Hepatocyte (in vitro differentiated cells): ENCODE data around the gene TMEM39A. TPM values are rescaled to one million over a fixed set of nuclear protein-coding genes. Genes with fewer than 3 reads are reported as not detected.
A peak's percentile ranks its signal among the peaks of the same experiment; 100 is the strongest.

Experiments
- DNase-seq: peaks from one replicate; pipeline ENCODE4 v3.0.0-alpha.2; 2016; ENCODE audit warnings: low spot score
- H2AFZ ChIP-seq: fragments of 200-600 bp; sonication (generic); 2 replicates; pipeline ENCODE4 v1.6.0; 2016; ENCODE audit warnings: antibody characterized with exemption, mild to moderate bottlenecking
- H3K27ac ChIP-seq: fragments of 200-600 bp; sonication (generic); 2 replicates; pipeline ENCODE4 v1.5.1; 2016; ENCODE audit warnings: mild to moderate bottlenecking
- H3K27me3 ChIP-seq: fragments of 200-600 bp; sonication (generic); 2 replicates; pipeline ENCODE4 v1.6.1; 2016
- H3K36me3 ChIP-seq: fragments of 200-600 bp; sonication (generic); replicated peaks from 2 replicates; pipeline ENCODE4 v1.5.1; 2016; ENCODE audit warnings: low read depth; ENCODE audit not compliant: insufficient read depth
- H3K4me1 ChIP-seq: fragments of 200-600 bp; sonication (generic); 2 replicates; pipeline ENCODE4 v1.5.1; 2016; ENCODE audit warnings: mild to moderate bottlenecking, moderate library complexity; ENCODE audit not compliant: insufficient read depth
- H3K4me2 ChIP-seq: fragments of 200-600 bp; sonication (generic); 2 replicates; pipeline ENCODE4 v1.6.0; 2016
- H3K4me3 ChIP-seq: fragments of 200-600 bp; sonication (generic); 2 replicates; pipeline ENCODE4 v1.5.1; 2016; ENCODE audit warnings: mild to moderate bottlenecking
- H3K79me2 ChIP-seq: fragments of 200-600 bp; sonication (generic); 2 replicates; pipeline ENCODE4 v1.6.0; 2017; ENCODE audit warnings: mild to moderate bottlenecking
- H3K9me2 ChIP-seq: fragments of 200-600 bp; sonication (generic); replicated peaks from 2 replicates; pipeline ENCODE4 v1.6.0; 2017; ENCODE audit warnings: mild to moderate bottlenecking; ENCODE audit not compliant: insufficient read depth
- H3K9me3 ChIP-seq: fragments of 200-600 bp; sonication (generic); 2 replicates; pipeline ENCODE4 v1.5.1; 2016; ENCODE audit warnings: low read depth, mild to moderate bottlenecking
- H4K20me1 ChIP-seq: fragments of 200-600 bp; sonication (generic); 2 replicates; pipeline ENCODE4 v1.6.0; 2016; ENCODE audit warnings: mild to moderate bottlenecking; ENCODE audit not compliant: insufficient read depth, poor library complexity, severe bottlenecking
- EZH2 ChIP-seq: fragments of 200-600 bp; sonication (generic); IDR thresholded peaks from 2 replicates; pipeline ENCODE4 v1.6.1; 2016; ENCODE audit warnings: antibody characterized with exemption, mild to moderate bottlenecking, borderline replicate concordance
- EZH2phosphoT487 ChIP-seq: fragments of 200-600 bp; sonication (generic); IDR thresholded peaks from one replicate; pipeline ENCODE4 v1.6.1; 2018; ENCODE audit warnings: antibody characterized with exemption, mild to moderate bottlenecking, low read depth, moderate library complexity; ENCODE audit not compliant: unreplicated experiment, severe bottlenecking
- WGBS: methylation state at CpG from one replicate; pipeline ENCODE4 v1.1.6; 2016; ENCODE audit warnings: low lambda C conversion rate; ENCODE audit errors: missing lambda C conversion rate; 5-methylcytosine and 5-hydroxymethylcytosine counted together
- polyA plus RNA-seq: library from polyadenylated mRNA; unstranded; fragments of >200 nt; fragmentation: Nextera tagmentation; extraction: Ambion mirVana; gene quantifications from 2 replicates; pipeline ENCODE4 v1.2.1, GENCODE V29; 2016
- total RNA-seq: library from RNA; depleted of rRNA; stranded (reverse); fragments of >200 nt; gene quantifications from 2 replicates; pipeline ENCODE4 v1.2.3, GENCODE V29; 2014
- TF ChIP-seq, protein P1 (sequence below): fragments of 200-600 bp; sonication (generic); IDR thresholded peaks from 2 replicates; pipeline ENCODE4 v1.5.1; 2016; ENCODE audit warnings: antibody characterized with exemption, mild to moderate bottlenecking; ENCODE audit not compliant: poor library complexity

The TMEM39A gene
- total and polyA plus RNA-seq, 2 experiments from 2014 or later = 46.2 to 77.0 TPM

DNA sequence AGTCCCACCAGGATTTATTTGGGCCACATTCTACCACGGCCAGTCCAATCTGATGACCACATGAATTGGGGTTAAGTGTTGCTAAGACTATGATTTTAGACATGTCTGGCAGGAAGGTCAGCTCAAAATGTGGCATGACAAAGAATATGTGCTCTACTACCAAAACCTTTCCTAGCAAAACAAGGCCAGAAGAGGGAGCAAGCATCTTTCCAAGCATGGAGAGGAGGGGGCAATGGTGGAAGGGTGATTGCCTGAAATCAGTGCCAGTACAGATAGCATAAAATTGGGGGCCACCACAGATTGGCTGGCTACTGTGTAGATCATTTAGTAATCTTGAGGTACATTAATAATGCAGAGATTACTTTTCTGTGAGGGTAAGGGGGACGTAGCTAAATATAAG is 43.2 kb downstream of the TMEM39A start:
- Histone ChIP-seq H4K20me1 (no peaks in the 10 kb centered on the region), H3K27me3 (no peaks in the 10 kb centered on the region), H2AFZ (no peak overlapping the region), H3K79me2 (no peaks in the 10 kb centered on the region), H3K4me3 (no peak overlapping the region), H3K36me3 (no peaks in the 10 kb centered on the region), H3K4me2 (no peak overlapping the region), H3K9me3 (peaks cover 2% of the 10 kb centered on the region), H3K27ac (no peak overlapping the region), H3K4me1 (peaks cover 14% of the 10 kb centered on the region), H3K9me2 (no peaks in the 10 kb centered on the region)
- TF ChIP-seq, protein P1, sequence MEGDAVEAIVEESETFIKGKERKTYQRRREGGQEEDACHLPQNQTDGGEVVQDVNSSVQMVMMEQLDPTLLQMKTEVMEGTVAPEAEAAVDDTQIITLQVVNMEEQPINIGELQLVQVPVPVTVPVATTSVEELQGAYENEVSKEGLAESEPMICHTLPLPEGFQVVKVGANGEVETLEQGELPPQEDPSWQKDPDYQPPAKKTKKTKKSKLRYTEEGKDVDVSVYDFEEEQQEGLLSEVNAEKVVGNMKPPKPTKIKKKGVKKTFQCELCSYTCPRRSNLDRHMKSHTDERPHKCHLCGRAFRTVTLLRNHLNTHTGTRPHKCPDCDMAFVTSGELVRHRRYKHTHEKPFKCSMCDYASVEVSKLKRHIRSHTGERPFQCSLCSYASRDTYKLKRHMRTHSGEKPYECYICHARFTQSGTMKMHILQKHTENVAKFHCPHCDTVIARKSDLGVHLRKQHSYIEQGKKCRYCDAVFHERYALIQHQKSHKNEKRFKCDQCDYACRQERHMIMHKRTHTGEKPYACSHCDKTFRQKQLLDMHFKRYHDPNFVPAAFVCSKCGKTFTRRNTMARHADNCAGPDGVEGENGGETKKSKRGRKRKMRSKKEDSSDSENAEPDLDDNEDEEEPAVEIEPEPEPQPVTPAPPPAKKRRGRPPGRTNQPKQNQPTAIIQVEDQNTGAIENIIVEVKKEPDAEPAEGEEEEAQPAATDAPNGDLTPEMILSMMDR = no peak
- TF ChIP-seq EZH2phosphoT487 = no peak
- WGBS = 46% methylated on average over 2 of the region's 2 CpGs
- DNase-seq = no peak

GRCh38 chr3:119418641-119419040 is 44.8 kb downstream of the TMEM39A start:
- Histone ChIP-seq H3K4me1 (peaks cover 14% of the 10 kb centered on the region), H3K4me3 (no peak overlapping the region), H3K27me3 (no peaks in the 10 kb centered on the region), H3K4me2 (no peak overlapping the region), H3K79me2 (no peaks in the 10 kb centered on the region), H3K9me3 (no peaks in the 10 kb centered on the region), H3K9me2 (no peaks in the 10 kb centered on the region), H4K20me1 (no peaks in the 10 kb centered on the region), H3K36me3 (no peaks in the 10 kb centered on the region), H3K27ac (peak overlapping the region; percentile 76), H2AFZ (no peak overlapping the region)
- TF ChIP-seq EZH2phosphoT487 (no peak), EZH2 (no peak)
- TF ChIP-seq, protein P1 = no peak
- peak; percentile 42 for DNase-seq

DNA sequence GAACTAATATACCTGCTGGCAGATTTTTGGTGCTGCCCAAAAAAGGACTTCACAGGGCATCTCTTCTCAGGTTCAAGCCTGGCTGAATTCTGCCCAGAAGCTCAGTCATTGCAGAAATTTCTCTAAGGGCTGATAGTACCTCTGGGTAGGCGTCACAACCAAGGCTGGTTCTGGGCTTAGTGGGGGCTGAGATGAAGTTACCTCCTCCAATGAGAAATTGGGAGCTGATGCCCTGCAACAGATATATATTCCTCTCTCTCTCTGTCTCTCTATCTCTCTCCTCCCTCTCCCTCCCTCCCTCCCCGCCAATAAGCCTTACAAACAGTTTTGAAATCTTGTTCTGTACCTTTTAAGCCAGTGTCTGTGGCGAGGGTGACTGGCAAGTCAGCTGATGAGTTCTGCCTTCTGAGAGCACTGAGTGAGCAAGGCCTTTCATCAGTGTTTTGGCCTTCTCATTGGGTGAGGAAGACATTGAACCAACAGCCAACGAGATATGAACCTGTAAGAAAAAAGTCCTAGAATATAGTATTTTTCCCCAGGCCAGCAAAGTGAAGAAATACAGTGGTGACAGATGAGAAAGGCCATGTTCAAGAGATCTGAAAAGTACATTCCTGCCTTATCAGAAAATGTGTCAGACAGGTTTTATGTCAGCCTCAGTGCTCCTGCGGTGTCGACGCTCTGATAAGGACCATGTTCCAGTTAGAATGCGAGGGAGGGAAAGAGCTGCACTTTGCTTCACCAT is 45.5 kb downstream of the TMEM39A start:
- peak; percentile 60 for DNase-seq
- Histone ChIP-seq H3K36me3 (no peaks in the 10 kb centered on the region), H3K79me2 (no peaks in the 10 kb centered on the region), H4K20me1 (no peaks in the 10 kb centered on the region), H3K4me2 (peak overlapping the region; percentile 29), H3K9me2 (no peaks in the 10 kb centered on the region), H3K4me3 (no peak overlapping the region), H3K4me1 (peaks cover 14% of the 10 kb centered on the region), H3K9me3 (no peaks in the 10 kb centered on the region), H3K27ac (peak overlapping the region; percentile 76), H3K27me3 (no peaks in the 10 kb centered on the region), H2AFZ (no peak overlapping the region)
- TF ChIP-seq, protein P1 = no peak
- TF ChIP-seq EZH2 (no peak), EZH2phosphoT487 (no peak)
- 41% methylated on average over 8 of the region's 8 CpGs for WGBS

DNA sequence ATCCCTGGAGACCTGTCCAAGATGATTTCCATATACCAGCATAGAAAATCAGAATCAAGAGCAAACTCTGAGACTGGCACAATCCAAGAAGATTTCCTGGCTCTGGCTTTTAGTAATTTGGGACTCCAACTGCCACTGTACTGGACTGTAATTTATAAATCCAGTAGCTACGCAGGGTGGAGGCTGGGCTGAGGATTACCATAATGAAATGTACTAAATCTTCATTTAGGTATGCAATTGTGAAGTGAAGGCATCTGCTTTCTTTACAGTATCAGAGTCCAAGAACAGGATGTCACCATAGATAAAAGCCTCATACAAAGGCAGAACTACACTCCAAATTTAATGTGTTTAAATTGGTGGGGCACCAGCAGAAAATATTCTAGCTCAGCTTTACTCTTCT is 46.5 kb downstream of the TMEM39A start:
- Histone ChIP-seq H2AFZ (no peak overlapping the region), H3K4me3 (no peak overlapping the region), H3K27ac (peak overlapping the region; percentile 76), H3K9me3 (no peaks in the 10 kb centered on the region), H3K27me3 (no peaks in the 10 kb centered on the region), H3K4me2 (peak overlapping the region; percentile 29), H3K4me1 (peaks cover 14% of the 10 kb centered on the region), H3K79me2 (no peaks in the 10 kb centered on the region), H4K20me1 (no peaks in the 10 kb centered on the region), H3K36me3 (no peaks in the 10 kb centered on the region), H3K9me2 (no peaks in the 10 kb centered on the region)
- 80% methylated on average over 1 of the region's 1 CpG for WGBS
- no peak for DNase-seq
- TF ChIP-seq, protein P1 = no peak
- TF ChIP-seq EZH2 (no peak), EZH2phosphoT487 (no peak)
